Panc1 (cell line): Measurements from ENCODE around the gene PLCG1. TPM values are rescaled to one million over a fixed set of nuclear protein-coding genes. Genes with fewer than 3 reads are reported as not detected.

Source experiments
- ATAC-seq: fragments of 200-7000 bp; cut with Tn5 transposase; 2 replicates; pipeline ENCODE4 v1.9.1; 2020; ENCODE audit warnings: mild to moderate bottlenecking, moderate library complexity
- BruUV-seq: library from RNA; stranded (reverse); fragments of 400-500 nt; replicated peaks from 2 replicates; lab custom pipeline; 2021; lab: Mats Ljungman, UMichigan
- CTCF ChIA-PET: fragments of 300-600 bp; sonication (Branson Sonifier 250); formaldehyde crosslinking; loops from one replicate; lab custom pipeline; 2022; ENCODE audit warnings: antibody characterized with exemption; lab: Charles Lee
- POLR2A ChIA-PET: fragments of 300-600 bp; sonication (Branson Sonifier 250); formaldehyde crosslinking; loops from one replicate; lab custom pipeline; 2022; ENCODE audit warnings: antibody characterized with exemption; lab: Charles Lee
- DNase-seq: peaks from one replicate; pipeline ENCODE4 v3.0.0-alpha.2; 2010; ENCODE audit warnings: low read depth, low spot score
- H3K27ac ChIP-seq: 2 replicates; pipeline ENCODE4 v1.5.1; 2011; ENCODE audit warnings: mild to moderate bottlenecking, low read length, inconsistent platforms
- H3K27me3 ChIP-seq: fragments of 200-500 bp; sonication (Bioruptor generic); 2 replicates; pipeline ENCODE4 v1.6.0; 2014; ENCODE audit warnings: low read length, inconsistent platforms; ENCODE audit not compliant: control insufficient read depth, insufficient read depth
- H3K36me3 ChIP-seq: fragments of 200-500 bp; sonication (Bioruptor generic); 2 replicates; pipeline ENCODE4 v1.5.1; 2014; ENCODE audit warnings: inconsistent platforms, mild to moderate bottlenecking, low read length, moderate library complexity; ENCODE audit not compliant: control insufficient read depth, insufficient read depth
- H3K4me1 ChIP-seq: 2 replicates; pipeline ENCODE4 v1.5.1; 2011; ENCODE audit warnings: inconsistent platforms, mild to moderate bottlenecking, low read length, moderate library complexity; ENCODE audit not compliant: control insufficient read depth, insufficient read depth
- H3K4me3 ChIP-seq, 2 experiments: 2 replicates each; pipeline ENCODE4 v1.5.1; 2011 to 2012; ENCODE audit warnings: low read depth in 2 of 2, low read length in 2 of 2, mild to moderate bottlenecking in 2 of 2, inconsistent platforms in 1 of 2, moderate library complexity in 1 of 2
- H3K9me3 ChIP-seq: fragments of 200-500 bp; sonication (Bioruptor generic); 2 replicates; pipeline ENCODE4 v1.5.1; 2014; ENCODE audit warnings: low read depth, mild to moderate bottlenecking, inconsistent platforms, low read length, moderate library complexity; ENCODE audit not compliant: control insufficient read depth, insufficient read depth
- CTCF ChIP-seq: fragments of 450-650 bp; IDR thresholded peaks from 2 replicates; pipeline ENCODE4 v1.5.1; 2017; ENCODE audit warnings: mild to moderate bottlenecking
- POLR2AphosphoS5 ChIP-seq: IDR thresholded peaks from 2 replicates; pipeline ENCODE4 v1.6.1; 2012; ENCODE audit warnings: mild to moderate bottlenecking, low read depth, low read length, moderate library complexity
- REST ChIP-seq, 2 experiments: IDR thresholded peaks; 2 replicates each; pipeline ENCODE4 v1.6.1; 2011 to 2012; ENCODE audit warnings: low read depth in 2 of 2, control low read depth in 1 of 2, low read length in 1 of 2, mild to moderate bottlenecking in 1 of 2, moderate library complexity in 1 of 2; ENCODE audit not compliant: insufficient read depth in 1 of 2
- SIN3A ChIP-seq: IDR thresholded peaks from 2 replicates; pipeline ENCODE4 v1.6.1; 2012; ENCODE audit warnings: low read depth, mild to moderate bottlenecking, low read length, moderate library complexity, borderline replicate concordance; ENCODE audit not compliant: insufficient read depth
- TCF7L2 ChIP-seq: IDR thresholded peaks from 2 replicates; pipeline ENCODE4 v1.6.1; 2011; ENCODE audit warnings: mild to moderate bottlenecking, low read depth, low read length, inconsistent platforms
- in situ Hi-C: cut with HindIII; loops from 2 replicates; pipeline ENCODE4 v1.10.0; 2016; ENCODE audit warnings: low sequenced_read_pairs, low pct_unique_long_range_greater_than_20kb
- intact Hi-C: fragments of 100-400 bp; cut with micrococcal nuclease; formaldehyde crosslinking; loops from one replicate; pipeline ENCODE4 v1.10.0; 2022; ENCODE audit not compliant: unreplicated experiment
- total RNA-seq: library from RNA; stranded (reverse); gene quantifications from one replicate; pipeline ENCODE4 v1.2.1, GENCODE V29; 2021; ENCODE audit not compliant: unreplicated experiment

The PLCG1 gene
- total RNA-seq, 1 experiment from 2014 or later = 159 TPM

GRCh38 chr20:41178495-41178894, 41.2 kb downstream of the PLCG1 start:
- Histone ChIP-seq H3K36me3 (no peaks in the 10 kb centered on the region; the same call in 1 of the 2 replicates), H3K4me3 (no peak overlapping the region), H3K27me3 (no peaks in the 10 kb centered on the region), H3K27ac (no peak overlapping the region), H3K4me1 (no peaks in the 10 kb centered on the region), H3K9me3 (no peaks in the 10 kb centered on the region)
- ChIA-PET POLR2A (no interaction called here), CTCF (no interaction called here)
- DNase-seq (no peak), ATAC-seq (no peak)
- TF ChIP-seq SIN3A = no peak
- no peak for TF ChIP-seq TCF7L2
- TF ChIP-seq CTCF = no peak
- TF ChIP-seq REST (IDR thresholded peaks at IDR 0.05; ENCODE audit: insufficient read depth in 1 of 2, low read depth in 2 of 2, low read length in 1 of 2) = no peak
- no peak for TF ChIP-seq POLR2AphosphoS5
- no TSS peak for BruUV-seq
- in situ Hi-C loops (no loop called here), intact Hi-C loops (no loop called here)

- Histone ChIP-seq H3K9me3 (no peaks in the 10 kb centered on the region), H3K4me1 (no peaks in the 10 kb centered on the region), H3K27me3 (no peaks in the 10 kb centered on the region), H3K36me3 (no peaks in the 10 kb centered on the region; the same call in 1 of the 2 replicates), H3K27ac (no peak overlapping the region), H3K4me3 (no peak overlapping the region)
- no peak for TF ChIP-seq CTCF
- TF ChIP-seq SIN3A = no peak
- no peak for TF ChIP-seq POLR2AphosphoS5
- no peak for TF ChIP-seq REST (IDR thresholded peaks at IDR 0.05; ENCODE audit: insufficient read depth in 1 of 2, low read depth in 2 of 2, low read length in 1 of 2)
- no peak for TF ChIP-seq TCF7L2
- ATAC-seq = no peak
- intact Hi-C loops (no loop called here), in situ Hi-C loops (no loop called here)
- no peak for DNase-seq
- no TSS peak for BruUV-seq
- POLR2A ChIA-PET = no interaction called here
- CTCF ChIA-PET = interaction anchor here (0.7 kb wide), 1 partner anchor 41 kb away, joined by 3 read pairs; no protein-coding TSS in a partner anchor
Observed at GRCh38 chr20:41178904-41179432, 41.6 kb downstream of the PLCG1 start.
